SK-N-SH treated with all-trans-retinoic acid at 6 μM for 48 hours (cell line): ENCODE data around the gene BCL6B.

Experiments
- BACH2 ChIP-seq: fragments of 250-450 bp; sonication (Bioruptor Pico); IDR thresholded peaks from 2 replicates; pipeline ENCODE4 v1.9.0; 2021; ENCODE audit warnings: mild to moderate bottlenecking, borderline replicate concordance
- CSDC2 ChIP-seq: fragments of 250-450 bp; sonication (Bioruptor Pico); IDR thresholded peaks from 2 replicates; pipeline ENCODE4 v1.5.0; 2020; ENCODE audit warnings: mild to moderate bottlenecking, moderate library complexity
- ISL1 ChIP-seq: fragments of 250-450 bp; sonication (Bioruptor Pico); IDR thresholded peaks from 2 replicates; pipeline ENCODE4 v2.1.2; 2022; ENCODE audit warnings: mild to moderate bottlenecking, moderate library complexity
- PPARA ChIP-seq: fragments of 250-450 bp; sonication (Bioruptor Pico); IDR thresholded peaks from 2 replicates; pipeline ENCODE4 v1.5.0; 2020; ENCODE audit warnings: mild to moderate bottlenecking, borderline replicate concordance
- SNAI2 ChIP-seq: fragments of 250-450 bp; sonication (Bioruptor Pico); IDR thresholded peaks from 2 replicates; pipeline ENCODE4 v1.5.0; 2020; ENCODE audit warnings: mild to moderate bottlenecking, moderate library complexity
- ZFP3 ChIP-seq: fragments of 250-450 bp; sonication (Bioruptor Pico); IDR thresholded peaks from 2 replicates; pipeline ENCODE4 v1.5.0; 2020; ENCODE audit warnings: mild to moderate bottlenecking, moderate library complexity
- ZNF70 ChIP-seq: fragments of 450-650 bp; formaldehyde crosslinking; IDR thresholded peaks from 2 replicates; pipeline ENCODE4 v1.5.0; 2020; ENCODE audit warnings: mild to moderate bottlenecking, moderate library complexity

GRCh38 chr17:6989779-6990178 lies 33.1 kb upstream of the BCL6B start:
- no peak for TF ChIP-seq ZNF70
- no peak for TF ChIP-seq CSDC2 (CRISPR knock-in tag)
- no peak for TF ChIP-seq PPARA (CRISPR knock-in tag)
- no peak for TF ChIP-seq SNAI2 (CRISPR knock-in tag)
- TF ChIP-seq ZFP3 (CRISPR knock-in tag), result no peak
- no peak for TF ChIP-seq ISL1 (CRISPR knock-in tag)
- no peak for TF ChIP-seq BACH2 (CRISPR knock-in tag)
